GM23338 (cell line): ENCODE results near the gene STAT5B.

ENCODE experiments used
- CREB1 ChIP-seq: fragments of 250-450 bp; sonication (Bioruptor Pico); IDR thresholded peaks from 2 replicates; pipeline ENCODE4 v1.5.0; 2020; ENCODE audit warnings: low read depth, mild to moderate bottlenecking, moderate library complexity
- CTCF ChIP-seq, 2 experiments: fragments of 200-600 bp in 1 of 2; sonication (generic) in 1 of 2; conservative IDR thresholded peaks; 2 replicates each; pipeline versions ENCODE4 v1.5.1 to v1.6.1; 2016 to 2017; ENCODE audit warnings: antibody characterized with exemption in 2 of 2, low read depth in 2 of 2, mild to moderate bottlenecking in 2 of 2, moderate library complexity in 1 of 2
- EZH2 ChIP-seq: fragments of 200-600 bp; sonication (generic); IDR thresholded peaks from one replicate; pipeline ENCODE4 v1.8.0; 2017; ENCODE audit warnings: antibody characterized with exemption, mild to moderate bottlenecking, low read depth; ENCODE audit not compliant: unreplicated experiment
- EZH2phosphoT487 ChIP-seq: fragments of 200-600 bp; sonication (generic); IDR thresholded peaks from one replicate; pipeline ENCODE4 v1.8.1; 2018; ENCODE audit warnings: antibody characterized with exemption; ENCODE audit not compliant: unreplicated experiment
- JUNB ChIP-seq: IDR thresholded peaks from one replicate; pipeline ENCODE4 v1.6.1; 2016; ENCODE audit warnings: antibody characterized with exemption; ENCODE audit not compliant: unreplicated experiment
- NANOG ChIP-seq: IDR thresholded peaks from 2 replicates; pipeline ENCODE4 v1.6.1; 2016; ENCODE audit warnings: antibody characterized with exemption, borderline replicate concordance
- POLR2AphosphoS5 ChIP-seq: IDR thresholded peaks from 2 replicates; pipeline ENCODE4 v1.6.1; 2016; ENCODE audit warnings: antibody characterized with exemption, low read depth
- REST ChIP-seq: IDR thresholded peaks from one replicate; pipeline ENCODE4 v1.6.1; 2018; ENCODE audit warnings: antibody characterized with exemption; ENCODE audit not compliant: unreplicated experiment
- ZNF114 ChIP-seq: fragments of 250-450 bp; sonication (Bioruptor Pico); IDR thresholded peaks from 2 replicates; pipeline ENCODE4 v1.5.0; 2020; ENCODE audit warnings: mild to moderate bottlenecking, moderate library complexity
- ZNF331 ChIP-seq: fragments of 250-450 bp; sonication (Bioruptor Pico); IDR thresholded peaks from 2 replicates; pipeline ENCODE4 v1.5.0; 2020; ENCODE audit warnings: low read depth, mild to moderate bottlenecking, moderate library complexity

- TF ChIP-seq ZNF114 (CRISPR knock-in tag) (no peak), CTCF (conservative IDR thresholded peaks at IDR 0.05; ENCODE audit: low read depth in 2 of 2) (no peak), JUNB (no peak), EZH2 (no peak), POLR2AphosphoS5 (no peak), REST (no peak), NANOG (no peak), ZNF331 (CRISPR knock-in tag) (no peak), EZH2phosphoT487 (no peak), CREB1 (CRISPR knock-in tag) (no peak)
Observed at GRCh38 chr17:42189651-42189965, 86.6 kb downstream of the STAT5B start.
